Astrocyte of the spinal cord (primary cell): ENCODE measurements around the gene ZDHHC7.

Source experiments
- DNase-seq: peaks from one replicate; pipeline ENCODE4 v3.0.0; 2011; ENCODE audit warnings: low read depth, low spot score
- H3K4me3 ChIP-seq: 2 replicates; pipeline ENCODE4 v1.5.1; 2011; ENCODE audit warnings: low read depth, mild to moderate bottlenecking, low read length, moderate library complexity
- CTCF ChIP-seq: IDR thresholded peaks from 2 replicates; pipeline ENCODE4 v1.5.1; 2012; ENCODE audit warnings: low read depth, mild to moderate bottlenecking, low read length, inconsistent platforms
- in situ Hi-C: cut with HindIII; loops from 2 replicates; pipeline ENCODE4 v1.10.0; 2017; ENCODE audit warnings: low sequenced_read_pairs

Gene ZDHHC7

GRCh38 chr16:84967828-84968227 is 43.5 kb downstream of the ZDHHC7 start:
- no peak overlapping the region for H3K4me3 ChIP-seq
- no peak for DNase-seq
- no peak for TF ChIP-seq CTCF
- in situ Hi-C loops = no loop called here

- no peak overlapping the region for H3K4me3 ChIP-seq
- no peak for TF ChIP-seq CTCF
- DNase-seq = no peak
- in situ Hi-C loops = no loop called here
These were observed 45.6 kb downstream of the ZDHHC7 start for GRCh38 chr16:84965428-84966415.

GRCh38 chr16:84964386-84965128 is 46.8 kb downstream of the ZDHHC7 start:
- H3K4me3 ChIP-seq = no peak overlapping the region
- in situ Hi-C loops = no loop called here
- no peak for DNase-seq
- TF ChIP-seq CTCF = no peak

GRCh38 chr16:84963066-84963465 is 48.3 kb downstream of the ZDHHC7 start:
- H3K4me3 ChIP-seq = no peak overlapping the region
- no peak for TF ChIP-seq CTCF
- in situ Hi-C loops = no loop called here
- no peak for DNase-seq

- H3K4me3 ChIP-seq = no peak overlapping the region
- in situ Hi-C loops = no loop called here
- DNase-seq = no peak
- no peak for TF ChIP-seq CTCF
These were observed 50.4 kb downstream of the ZDHHC7 start for GRCh38 chr16:84960942-84961341.

- no peak overlapping the region for H3K4me3 ChIP-seq
- no peak for DNase-seq
- TF ChIP-seq CTCF = no peak
- in situ Hi-C loops = no loop called here
These were observed 51.4 kb downstream of the ZDHHC7 start for GRCh38 chr16:84959784-84960417.
